ENCODE data around the gene DEPDC1. TPM values are rescaled to one million over a fixed set of nuclear protein-coding genes. Genes with fewer than 3 reads are reported as not detected.

Gene DEPDC1
- total RNA-seq, 1 donor = 0.54 TPM

Small RNA genes within 50 kb of the gene (small RNA-seq; reads per million reads assigned to genes)
- not detected for gene TXNP2

Other genes with a start within 250 kb of the DEPDC1 start
- not detected for gene RPE65, start 47.1 kb downstream of the DEPDC1 start, total RNA-seq